HEK293T (cell line): ENCODE results near the gene VLDLR.

Experiments
- CTCF ChIA-PET: fragments of 350-600 bp; formaldehyde crosslinking; extraction: SDS; loops from one replicate; lab custom pipeline; 2021; ENCODE audit warnings: antibody characterized with exemption, inconsistent platforms; lab: Yijun Ruan, JAX
- POLR2A ChIA-PET: fragments of 350-600 bp; formaldehyde crosslinking; extraction: SDS; loops from one replicate; lab custom pipeline; 2020; ENCODE audit warnings: antibody characterized with exemption, inconsistent platforms; lab: Yijun Ruan, JAX
- DNase-seq: peaks from one replicate; pipeline ENCODE4 v3.0.0; 2012; ENCODE audit warnings: mixed read lengths; ENCODE audit errors: extremely low spot score
- ARNT ChIP-seq: fragments of 450-650 bp; IDR thresholded peaks from 2 replicates; pipeline ENCODE4 v1.6.1; 2017; ENCODE audit warnings: mild to moderate bottlenecking
- BHLHE40 ChIP-seq: fragments of 450-650 bp; IDR thresholded peaks from 2 replicates; pipeline ENCODE4 v1.6.1; 2016; ENCODE audit warnings: mild to moderate bottlenecking, moderate library complexity, borderline replicate concordance
- CTBP1 ChIP-seq: fragments of 450-650 bp; IDR thresholded peaks from 2 replicates; pipeline ENCODE4 v1.6.1; 2016; ENCODE audit warnings: borderline replicate concordance
- ELF4 ChIP-seq: fragments of 450-650 bp; IDR thresholded peaks from 2 replicates; pipeline ENCODE4 v1.6.1; 2017; ENCODE audit warnings: antibody characterized with exemption
- FOXA1 ChIP-seq: fragments of 450-650 bp; IDR thresholded peaks from 2 replicates; pipeline ENCODE4 v1.6.1; 2016; ENCODE audit warnings: mild to moderate bottlenecking
- FOXK2 ChIP-seq: fragments of 450-650 bp; IDR thresholded peaks from 2 replicates; pipeline ENCODE4 v1.6.1; 2016; ENCODE audit warnings: mild to moderate bottlenecking
- FOXM1 ChIP-seq: fragments of 450-650 bp; IDR thresholded peaks from 2 replicates; pipeline ENCODE4 v1.6.1; 2017; ENCODE audit warnings: mild to moderate bottlenecking, borderline replicate concordance
- HDGF ChIP-seq: fragments of 450-650 bp; IDR thresholded peaks from 2 replicates; pipeline ENCODE4 v1.6.1; 2017; ENCODE audit warnings: antibody characterized with exemption, borderline replicate concordance
- L3MBTL2 ChIP-seq: fragments of 450-650 bp; conservative IDR thresholded peaks from 2 replicates; pipeline ENCODE4 v1.6.1; 2016; ENCODE audit warnings: mild to moderate bottlenecking
- LEF1 ChIP-seq: fragments of 450-650 bp; IDR thresholded peaks from 2 replicates; pipeline ENCODE4 v1.6.1; 2017; ENCODE audit warnings: mild to moderate bottlenecking, borderline replicate concordance
- NFRKB ChIP-seq: fragments of 450-650 bp; IDR thresholded peaks from 2 replicates; pipeline ENCODE4 v1.6.1; 2016; ENCODE audit warnings: mild to moderate bottlenecking, moderate library complexity
- SP1 ChIP-seq: fragments of 450-650 bp; IDR thresholded peaks from 2 replicates; pipeline ENCODE4 v1.6.1; 2017
- SUZ12 ChIP-seq: fragments of 450-650 bp; IDR thresholded peaks from 2 replicates; pipeline ENCODE4 v1.6.1; 2016; ENCODE audit warnings: mild to moderate bottlenecking
- TARDBP ChIP-seq: fragments of 450-650 bp; IDR thresholded peaks from 2 replicates; pipeline ENCODE4 v1.6.1; 2016
- ZNF384 ChIP-seq: fragments of 450-650 bp; IDR thresholded peaks from 2 replicates; pipeline ENCODE4 v1.6.1; 2016
- TF ChIP-seq, protein P1 (sequence below): fragments of 450-650 bp; IDR thresholded peaks from 2 replicates; pipeline ENCODE4 v1.6.1; 2016

VLDLR gene

DNA sequence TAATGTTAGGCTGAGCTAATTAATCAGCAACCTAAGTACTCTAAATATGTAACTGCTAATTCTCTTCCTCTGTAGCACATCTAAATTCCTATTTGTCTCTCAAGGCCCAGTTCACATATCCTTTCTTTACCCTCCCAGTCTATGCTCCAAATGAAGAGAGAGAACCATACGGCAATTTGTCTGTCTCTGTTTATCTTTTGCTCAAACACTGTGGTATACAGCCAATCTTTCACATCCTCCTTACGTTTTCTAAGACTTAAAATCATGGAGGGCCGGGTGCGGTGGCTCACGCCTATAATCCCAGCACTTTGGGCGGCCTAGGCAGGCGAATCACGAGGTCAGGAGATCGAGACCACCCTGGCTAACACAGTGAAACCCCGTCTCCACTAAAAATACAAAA, 15.8 kb downstream of the VLDLR start:
- POLR2A ChIA-PET: no interaction called here
- TF ChIP-seq FOXA1 (no peak), LEF1 (no peak), TARDBP (no peak), ELF4 (no peak), SP1 (no peak), FOXK2 (no peak), ARNT (no peak), L3MBTL2 (no peak)
- TF ChIP-seq, protein P1, sequence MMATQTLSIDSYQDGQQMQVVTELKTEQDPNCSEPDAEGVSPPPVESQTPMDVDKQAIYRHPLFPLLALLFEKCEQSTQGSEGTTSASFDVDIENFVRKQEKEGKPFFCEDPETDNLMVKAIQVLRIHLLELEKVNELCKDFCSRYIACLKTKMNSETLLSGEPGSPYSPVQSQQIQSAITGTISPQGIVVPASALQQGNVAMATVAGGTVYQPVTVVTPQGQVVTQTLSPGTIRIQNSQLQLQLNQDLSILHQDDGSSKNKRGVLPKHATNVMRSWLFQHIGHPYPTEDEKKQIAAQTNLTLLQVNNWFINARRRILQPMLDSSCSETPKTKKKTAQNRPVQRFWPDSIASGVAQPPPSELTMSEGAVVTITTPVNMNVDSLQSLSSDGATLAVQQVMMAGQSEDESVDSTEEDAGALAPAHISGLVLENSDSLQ: no peak
- CTCF ChIA-PET: no interaction called here
- DNase-seq: no peak

DNA sequence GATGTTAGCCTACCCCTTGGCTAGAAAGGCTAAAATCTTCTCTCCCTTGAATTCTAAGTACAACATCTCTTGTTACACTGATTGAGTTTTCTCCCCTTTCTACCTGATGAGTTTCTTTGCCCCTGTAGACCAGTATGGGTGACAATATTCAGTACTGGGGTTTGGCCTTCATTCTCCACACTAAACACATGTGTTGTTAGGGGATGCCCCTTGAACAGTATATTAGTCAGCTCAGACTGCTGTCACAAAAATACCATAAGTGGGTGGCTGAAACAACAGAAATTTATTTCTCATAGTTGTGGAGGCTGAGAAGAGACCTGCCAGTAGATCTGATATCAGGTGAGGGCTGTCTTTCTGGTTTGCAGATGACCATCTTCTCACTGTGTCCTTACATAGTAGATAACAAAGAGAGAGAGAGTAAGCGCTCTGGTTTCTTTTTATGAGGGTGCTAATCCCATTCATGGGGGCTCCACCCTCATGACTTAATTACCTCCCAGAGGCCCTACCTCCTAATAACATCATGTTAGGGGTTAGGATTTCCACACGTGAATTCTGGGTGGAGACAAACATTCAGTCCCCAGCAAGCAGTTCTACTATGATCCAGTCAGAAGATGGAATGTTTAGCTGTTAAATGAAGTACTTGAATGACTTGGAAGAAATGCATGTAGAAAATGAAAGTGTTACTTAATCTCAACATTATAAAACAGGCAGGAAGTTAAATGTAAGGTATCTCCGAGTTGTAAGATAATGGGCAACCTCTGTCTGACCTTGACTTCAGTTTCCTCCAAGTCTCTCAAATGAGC, 17.5 kb downstream of the VLDLR start:
- no peak for TF ChIP-seq FOXM1
- TF ChIP-seq, protein P1: no peak
- DNase-seq: no peak
- ChIA-PET POLR2A (no interaction called here), CTCF (no interaction called here)

DNA sequence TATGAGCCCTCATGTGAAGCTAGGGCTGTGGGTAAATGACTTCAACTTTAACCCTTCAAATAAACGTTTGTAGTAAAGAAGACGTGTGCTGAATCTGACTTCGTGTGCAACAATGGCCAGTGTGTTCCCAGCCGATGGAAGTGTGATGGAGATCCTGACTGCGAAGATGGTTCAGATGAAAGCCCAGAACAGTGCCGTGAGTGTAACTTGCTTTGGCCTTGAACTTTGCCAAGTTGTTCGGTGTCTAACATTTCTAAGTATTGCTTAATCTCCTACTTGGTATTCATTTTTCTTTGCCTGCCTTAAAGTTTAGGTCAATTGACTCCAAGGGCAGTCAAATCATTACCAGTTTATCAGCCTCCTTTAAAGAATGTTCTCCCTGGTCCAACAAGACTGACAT, 18.2 kb downstream of the VLDLR start:
- CTCF ChIA-PET: no interaction called here

DNA sequence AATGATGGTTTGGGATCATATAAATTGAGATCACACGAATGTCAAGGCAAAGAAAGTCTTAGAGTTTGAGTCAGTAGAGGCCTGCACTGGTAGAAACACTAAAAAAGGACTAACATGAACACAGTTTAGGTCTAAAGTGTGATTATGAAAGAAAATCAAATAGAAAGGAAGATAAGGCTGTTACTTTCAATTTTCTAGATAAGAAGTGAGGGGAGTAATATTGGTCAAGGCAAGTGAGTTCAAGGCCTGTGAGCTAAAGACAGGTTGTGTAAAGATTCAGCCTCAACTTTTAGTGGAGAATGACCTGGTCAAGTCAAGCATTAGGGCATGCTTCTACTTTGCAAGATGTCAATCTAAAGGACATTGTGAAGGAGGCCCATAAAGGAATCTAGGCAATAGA, 19.0 kb downstream of the VLDLR start:
- DNase-seq: no peak
- TF ChIP-seq CTBP1: no peak
- TF ChIP-seq SUZ12: no peak
- TF ChIP-seq, protein P1: no peak
- no peak for TF ChIP-seq LEF1
- ChIA-PET POLR2A (no interaction called here), CTCF (no interaction called here)

More for the DNA sequence above, 18.2 kb downstream of the VLDLR start:
- no peak for DNase-seq
- POLR2A ChIA-PET: no interaction called here
- TF ChIP-seq SP1 (no peak), NFRKB (no peak), FOXA1 (no peak), ARNT (no peak), LEF1 (no peak), L3MBTL2 (no peak), FOXK2 (no peak), ZNF384 (no peak), ELF4 (no peak), SUZ12 (no peak), BHLHE40 (no peak), TARDBP (no peak), HDGF (no peak), CTBP1 (no peak)
- TF ChIP-seq, protein P1: no peak

DNA sequence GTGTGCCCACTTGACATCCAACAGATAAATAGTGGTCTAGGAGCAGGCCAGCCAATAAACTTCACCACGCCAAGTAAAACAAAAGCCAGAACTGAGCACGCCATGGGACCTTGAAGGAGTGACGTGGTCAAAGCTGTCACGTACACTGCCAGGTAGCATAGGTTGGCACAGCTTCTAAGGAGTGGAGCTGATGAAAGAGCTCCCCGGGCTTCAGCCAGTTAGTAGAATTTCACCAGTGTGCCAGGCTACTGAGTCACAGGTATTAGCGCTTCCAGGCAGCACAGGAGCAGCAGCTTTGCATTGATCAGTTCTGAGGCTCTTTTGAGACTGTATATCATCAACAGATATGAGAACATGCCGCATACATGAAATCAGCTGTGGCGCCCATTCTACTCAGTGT, 19.4 kb downstream of the VLDLR start:
- TF ChIP-seq HDGF (no peak), BHLHE40 (no peak), SUZ12 (no peak), L3MBTL2 (no peak), FOXK2 (no peak), FOXA1 (no peak), SP1 (no peak), LEF1 (no peak), CTBP1 (no peak), ARNT (no peak), ZNF384 (no peak), NFRKB (no peak), FOXM1 (no peak), TARDBP (no peak), ELF4 (no peak)
- TF ChIP-seq, protein P1: no peak
- CTCF ChIA-PET: no interaction called here
- POLR2A ChIA-PET: no interaction called here
- DNase-seq: no peak

DNA sequence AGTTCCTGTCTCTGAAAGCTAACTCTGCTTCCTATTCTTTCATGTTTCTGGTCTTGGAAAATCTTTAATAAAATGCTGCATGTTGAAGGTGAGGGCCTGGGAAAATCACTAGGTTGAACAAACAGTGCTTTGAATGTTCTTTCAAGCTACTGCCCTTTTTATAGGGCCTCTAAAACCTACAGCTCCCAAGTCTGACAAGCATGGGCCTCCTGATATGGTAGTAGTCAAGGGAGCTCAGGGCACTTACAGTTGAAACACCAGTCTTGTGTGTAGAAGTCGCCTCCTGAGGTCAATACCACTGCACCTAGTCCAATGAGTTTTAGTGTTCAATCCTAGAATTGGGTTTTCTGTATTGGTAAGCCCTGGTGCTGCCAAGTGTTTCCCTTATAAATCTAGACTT, 20.5 kb downstream of the VLDLR start:
- CTCF ChIA-PET: no interaction called here
- TF ChIP-seq, protein P1: no peak
- TF ChIP-seq FOXM1: no peak
- TF ChIP-seq ELF4: no peak
- TF ChIP-seq TARDBP: no peak
- TF ChIP-seq BHLHE40: no peak
- no peak for TF ChIP-seq ARNT
- no peak for TF ChIP-seq SUZ12
- TF ChIP-seq FOXK2: no peak
- TF ChIP-seq LEF1: no peak
- TF ChIP-seq NFRKB: no peak
- no peak for TF ChIP-seq ZNF384
- no peak for TF ChIP-seq SP1
- no peak for TF ChIP-seq L3MBTL2
- TF ChIP-seq CTBP1: no peak
- TF ChIP-seq FOXA1: no peak
- TF ChIP-seq HDGF: no peak
- POLR2A ChIA-PET: no interaction called here
- DNase-seq: no peak
